NCI-H2081 treated with DMSO at 0.1 percent for 48 hours (cell line): Measurements from ENCODE around the gene RYR1.
"Not testable (repeated sequence)": the region's sequence is repeated elsewhere in the genome, so short reads cannot be mapped to it uniquely, and the experiment has no call there.

Source experiments
- DNase-seq: peaks from one replicate; lab custom pipeline; 2025; lab: John Stamatoyannopoulos, UW

The RYR1 gene

GRCh38 chr19:38457690-38458405, 24.4 kb downstream of the RYR1 start:
- no peak for DNase-seq

- no peak for DNase-seq
Observed at GRCh38 chr19:38458991-38459390, 25.5 kb downstream of the RYR1 start.

- DNase-seq: no peak
Observed at GRCh38 chr19:38463365-38463764, 29.9 kb downstream of the RYR1 start.

GRCh38 chr19:38464421-38465082, 31.1 kb downstream of the RYR1 start:
- no peak for DNase-seq

- no peak for DNase-seq
Observed at GRCh38 chr19:38466050-38466449, 32.6 kb downstream of the RYR1 start.

GRCh38 chr19:38467541-38468525, 34.3 kb downstream of the RYR1 start:
- DNase-seq: no peak

GRCh38 chr19:38469151-38469550, 35.7 kb downstream of the RYR1 start:
- no peak for DNase-seq

- no peak for DNase-seq
Observed at GRCh38 chr19:38470788-38471480, 37.4 kb downstream of the RYR1 start.

GRCh38 chr19:38472725-38473124, 39.2 kb downstream of the RYR1 start:
- DNase-seq: not testable (repeated sequence)

GRCh38 chr19:38473201-38473600, 39.7 kb downstream of the RYR1 start:
- no peak for DNase-seq

- DNase-seq: no peak
Observed at GRCh38 chr19:38475176-38475575, 41.7 kb downstream of the RYR1 start.

GRCh38 chr19:38478273-38478971, 44.9 kb downstream of the RYR1 start:
- no peak for DNase-seq

GRCh38 chr19:38482496-38482895, 49.0 kb downstream of the RYR1 start:
- DNase-seq: no peak

- DNase-seq: no peak
Observed at GRCh38 chr19:38483016-38483630, 49.6 kb downstream of the RYR1 start.

GRCh38 chr19:38484747-38485146, 51.3 kb downstream of the RYR1 start:
- no peak for DNase-seq

- DNase-seq: no peak
Observed at GRCh38 chr19:38485541-38486285, 52.2 kb downstream of the RYR1 start.

GRCh38 chr19:38486731-38487336, 53.3 kb downstream of the RYR1 start:
- no peak for DNase-seq

- no peak for DNase-seq
Observed at GRCh38 chr19:38488096-38488495, 54.6 kb downstream of the RYR1 start.

- no peak for DNase-seq
Observed at GRCh38 chr19:38488776-38489481, 55.4 kb downstream of the RYR1 start.
